GM11168 (cell line): ENCODE measurements around the gene ZWILCH.
"Not testable (repeated sequence)": the region's sequence is repeated elsewhere in the genome, so short reads cannot be mapped to it uniquely, and the experiment has no call there.

Source experiments
- in situ Hi-C: fragments of 300-500 bp; cut with MboI; formaldehyde crosslinking; loops from one replicate; pipeline ENCODE4 v1.12.0; 2022; ENCODE audit warnings: low sequenced_read_pairs; ENCODE audit not compliant: unreplicated experiment

Gene ZWILCH

GRCh38 chr15:66504563-66505429 lies at the start of gene ZWILCH, which contains the start of gene RPL4:
TSS of gene ZWILCH (plus strand) at chr15:66505326. CDS start at chr15:66505339, 13 bp downstream.
TSS of gene RPL4 (minus strand) at chr15:66504855. CDS start at chr15:66504790, 65 bp downstream.
- in situ Hi-C loops = no loop called here

GRCh38 chr15:66456211-66456610 lies 48.9 kb upstream of the ZWILCH start:
- in situ Hi-C loops = no loop called here

- in situ Hi-C loops = no loop called here
These were observed 45.1 kb upstream of the ZWILCH start for GRCh38 chr15:66459818-66460615.

- in situ Hi-C loops = not testable (repeated sequence)
These were observed 43.8 kb upstream of the ZWILCH start for GRCh38 chr15:66461294-66461693.

- in situ Hi-C loops = no loop called here
These were observed 43.2 kb upstream of the ZWILCH start for GRCh38 chr15:66461917-66462316.

- in situ Hi-C loops = no loop called here
These were observed 42.5 kb upstream of the ZWILCH start for GRCh38 chr15:66462627-66463026.

GRCh38 chr15:66465294-66465693 lies 39.8 kb upstream of the ZWILCH start:
- in situ Hi-C loops = not testable (repeated sequence)

GRCh38 chr15:66467162-66468040 lies 37.7 kb upstream of the ZWILCH start:
- in situ Hi-C loops = not testable (repeated sequence)

- in situ Hi-C loops = not testable (repeated sequence)
These were observed 34.3 kb upstream of the ZWILCH start for GRCh38 chr15:66470825-66471224.

GRCh38 chr15:66472176-66472999 lies 32.7 kb upstream of the ZWILCH start:
- in situ Hi-C loops = no loop called here

- in situ Hi-C loops = no loop called here
These were observed 31.0 kb upstream of the ZWILCH start for GRCh38 chr15:66474135-66474534.

GRCh38 chr15:66474963-66475362 lies 30.2 kb upstream of the ZWILCH start:
- in situ Hi-C loops = loop anchor here (25.0 kb wide), 1 partner anchor 88 kb away; the partner anchor contains the start of gene MAP2K1

- in situ Hi-C loops = loop anchor here (25.0 kb wide), 1 partner anchor 89 kb away; the partner anchor contains the start of gene MAP2K1
These were observed 28.6 kb upstream of the ZWILCH start for GRCh38 chr15:66476535-66476934.

GRCh38 chr15:66477011-66477410 lies 28.1 kb upstream of the ZWILCH start:
- in situ Hi-C loops = loop anchor here (25.0 kb wide), 1 partner anchor 90 kb away; the partner anchor contains the start of gene MAP2K1

- in situ Hi-C loops = loop anchor here (25.0 kb wide), 1 partner anchor 93 kb away; the partner anchor contains the start of gene MAP2K1
These were observed 24.9 kb upstream of the ZWILCH start for GRCh38 chr15:66480267-66480666.

- in situ Hi-C loops = loop anchor here (25.0 kb wide), 1 partner anchor 94 kb away; the partner anchor contains the start of gene MAP2K1
These were observed 23.8 kb upstream of the ZWILCH start for GRCh38 chr15:66481107-66481856.

GRCh38 chr15:66482539-66482938 lies 22.6 kb upstream of the ZWILCH start:
- in situ Hi-C loops = loop anchor here (25.0 kb wide), 1 partner anchor 95 kb away; the partner anchor contains the start of gene MAP2K1

- in situ Hi-C loops = loop anchor here (25.0 kb wide), 1 partner anchor 96 kb away; the partner anchor contains the start of gene MAP2K1
These were observed 22.0 kb upstream of the ZWILCH start for GRCh38 chr15:66483131-66483566.
